ENCODE results near the gene TSPO2. TPM values are rescaled to one million over a fixed set of nuclear protein-coding genes. Genes with fewer than 3 reads are reported as not detected.

The TSPO2 gene
- total and polyA plus RNA-seq, 2 of the 4 experiments (the other 2 are of a cell fraction), result not detected

GRCh38 chr6:41008011-41008410 is 34.3 kb upstream of the TSPO2 start:
- dilution Hi-C loops (cut with HindIII; ENCODE audit: low sequenced_read_pairs, unreplicated experiment) (no loop called here), intact Hi-C loops (cut with micrococcal nuclease) (no loop called here), in situ Hi-C loops (cut with MboI; ENCODE audit: low sequenced_read_pairs) (no loop called here)
- BruUV-seq (replicated peaks), result no TSS peak
- H3K9me3 ChIP-seq (ENCODE audit: control insufficient read depth, insufficient read depth, low read length), result no peaks in the 10 kb centered on the region
- H2BK20ac ChIP-seq (ENCODE audit: low read depth, low read length), result no peak overlapping the region
- H3K56ac ChIP-seq (ENCODE audit: extremely low read depth, insufficient read depth, low read length), result no peak overlapping the region
- no peak overlapping the region for H3K14ac ChIP-seq (replicated peaks; ENCODE audit: low read depth, low read length)
- no peaks in the 10 kb centered on the region for H3K36me3 ChIP-seq (ENCODE audit: control insufficient read depth, insufficient read depth, low read length)
- H3K27ac ChIP-seq (ENCODE audit: insufficient read depth, low read length), result no peak overlapping the region
- no peak overlapping the region for H4K5ac ChIP-seq (ENCODE audit: low read depth, low read length)
- CTCF ChIA-PET, result interaction anchor here (1.1 kb wide), 1 partner anchor 114 kb away, joined by 3 read pairs; no protein-coding TSS in a partner anchor
- H4K20me1 ChIP-seq (ENCODE audit: insufficient read depth, low read length), result no peaks in the 10 kb centered on the region
- H3K9me1 ChIP-seq (ENCODE audit: insufficient read depth, low read length), result no peaks in the 10 kb centered on the region
- no peak overlapping the region for H2AK9ac ChIP-seq (replicated peaks; ENCODE audit: low read depth, low read length, poor library complexity)
- H3K4me1 ChIP-seq (ENCODE audit: control insufficient read depth, insufficient read depth, low read length), result no peaks in the 10 kb centered on the region
- DNase-seq (no peak), ATAC-seq (ENCODE audit: low read depth) (no peak)
- no peak overlapping the region for H3K23ac ChIP-seq (ENCODE audit: low read depth, low read length)
- no peak overlapping the region for H3K9ac ChIP-seq (ENCODE audit: low read depth, low read length)
- WGBS, 2 experiments (ENCODE audit: extremely low coverage in 2 of 2, insufficient read length in 1 of 2), result no CpG with 5 or more reads among the region's 3 CpGs
- no peak for TF ChIP-seq FOS (IDR thresholded peaks at IDR 0.05; ENCODE audit: low read depth, low read length)
- TF ChIP-seq BHLHE40 (IDR thresholded peaks at IDR 0.05; ENCODE audit: low read depth, low read length), result no peak
- no peak for TF ChIP-seq POLR2A (IDR thresholded peaks at IDR 0.05; ENCODE audit: low read depth, low read length)
- no peak for TF ChIP-seq MXI1 (IDR thresholded peaks at IDR 0.05; ENCODE audit: borderline replicate concordance, low read depth, low read length)
- TF ChIP-seq RCOR1 (IDR thresholded peaks at IDR 0.05; ENCODE audit: insufficient replicate concordance, low read length), result no peak
- no peak for TF ChIP-seq SMC3 (IDR thresholded peaks at IDR 0.05; ENCODE audit: low read depth, low read length)
- TF ChIP-seq CHD1 (IDR thresholded peaks at IDR 0.05; ENCODE audit: low read depth, low read length), result no peak
- TF ChIP-seq, protein P1, sequence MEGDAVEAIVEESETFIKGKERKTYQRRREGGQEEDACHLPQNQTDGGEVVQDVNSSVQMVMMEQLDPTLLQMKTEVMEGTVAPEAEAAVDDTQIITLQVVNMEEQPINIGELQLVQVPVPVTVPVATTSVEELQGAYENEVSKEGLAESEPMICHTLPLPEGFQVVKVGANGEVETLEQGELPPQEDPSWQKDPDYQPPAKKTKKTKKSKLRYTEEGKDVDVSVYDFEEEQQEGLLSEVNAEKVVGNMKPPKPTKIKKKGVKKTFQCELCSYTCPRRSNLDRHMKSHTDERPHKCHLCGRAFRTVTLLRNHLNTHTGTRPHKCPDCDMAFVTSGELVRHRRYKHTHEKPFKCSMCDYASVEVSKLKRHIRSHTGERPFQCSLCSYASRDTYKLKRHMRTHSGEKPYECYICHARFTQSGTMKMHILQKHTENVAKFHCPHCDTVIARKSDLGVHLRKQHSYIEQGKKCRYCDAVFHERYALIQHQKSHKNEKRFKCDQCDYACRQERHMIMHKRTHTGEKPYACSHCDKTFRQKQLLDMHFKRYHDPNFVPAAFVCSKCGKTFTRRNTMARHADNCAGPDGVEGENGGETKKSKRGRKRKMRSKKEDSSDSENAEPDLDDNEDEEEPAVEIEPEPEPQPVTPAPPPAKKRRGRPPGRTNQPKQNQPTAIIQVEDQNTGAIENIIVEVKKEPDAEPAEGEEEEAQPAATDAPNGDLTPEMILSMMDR (conservative IDR thresholded peaks at IDR 0.05; ENCODE audit: low read depth, low read length), result no peak
- TF ChIP-seq RFX5 (IDR thresholded peaks at IDR 0.05; ENCODE audit: low read depth, low read length), result no peak
- no peak for TF ChIP-seq MAZ (IDR thresholded peaks at IDR 0.05; ENCODE audit: borderline replicate concordance, low read depth, low read length)
- no peak for TF ChIP-seq USF2 (IDR thresholded peaks at IDR 0.05; ENCODE audit: low read depth, low read length)
- TF ChIP-seq RAD21 (IDR thresholded peaks at IDR 0.05; ENCODE audit: low read length), result no peak
- H2BK120ac ChIP-seq (ENCODE audit: low read depth, low read length), result no peak overlapping the region
- H2BK5ac ChIP-seq (ENCODE audit: low read depth, low read length, poor library complexity, severe bottlenecking), result no peak overlapping the region
- H3K4me3 ChIP-seq (ENCODE audit: insufficient read depth, low read depth, low read length), result no peak overlapping the region
- no peak overlapping the region for H3K18ac ChIP-seq (ENCODE audit: low read depth, low read length)
- H2AK5ac ChIP-seq (ENCODE audit: low read depth, low read length), result no peak overlapping the region
- H3K4me2 ChIP-seq (ENCODE audit: low read depth, low read length), result no peak overlapping the region
- no peaks in the 10 kb centered on the region for H3K79me1 ChIP-seq (ENCODE audit: low read depth in 1 of 2, low read length in 2 of 2)
- no peak overlapping the region for H4K91ac ChIP-seq (ENCODE audit: insufficient read depth, low read depth, low read length)
- H3K4ac ChIP-seq (ENCODE audit: low read depth, low read length), result no peak overlapping the region
- H2BK15ac ChIP-seq (ENCODE audit: low read depth, low read length), result no peak overlapping the region
- H3K27me3 ChIP-seq (ENCODE audit: control insufficient read depth, insufficient read depth, low read length), result peaks cover 23% of the 10 kb centered on the region
- POLR2A ChIA-PET (ENCODE audit: unreplicated experiment), result interaction anchor here (0.6 kb wide), 1 partner anchor 58 kb away, joined by 3 read pairs; no protein-coding TSS in a partner anchor
- H2AFZ ChIP-seq (replicated peaks; ENCODE audit: low read length, poor library complexity), result no peak overlapping the region
- no peak overlapping the region for H4K8ac ChIP-seq (ENCODE audit: low read depth in 2 of 2, low read length in 2 of 2)
